ENCODE data around the gene ALOXE3. TPM values are rescaled to one million over a fixed set of nuclear protein-coding genes. Genes with fewer than 3 reads are reported as not detected.

Gene ALOXE3
- total and polyA plus RNA-seq, 2 of the 8 experiments (the other 6 are each of a cell fraction or from before 2014, with no cell fraction given) = 0.26 TPM; not detected in 1

DNA sequence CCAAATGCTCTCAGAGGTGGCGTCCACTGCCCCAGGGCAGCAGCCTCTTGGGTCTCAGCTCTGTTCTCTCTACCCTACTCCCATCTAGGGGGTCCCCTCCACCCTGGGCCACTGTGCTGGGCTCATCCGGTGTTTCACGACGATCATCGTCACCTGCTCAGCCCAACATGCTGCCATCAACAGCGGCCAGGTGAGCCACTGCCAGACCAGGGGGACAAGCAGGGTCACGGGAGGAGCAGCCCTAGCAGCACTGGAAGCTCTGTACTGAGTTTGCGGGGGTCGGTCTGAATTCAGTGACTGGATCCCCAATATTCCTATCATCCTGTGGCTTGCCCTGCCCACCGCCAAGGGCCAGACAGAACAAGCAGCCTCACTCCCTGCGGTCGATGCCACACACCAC lies 46.8 kb downstream of the ALOXE3 start:
- no peak for TF ChIP-seq CHD1 (IDR thresholded peaks at IDR 0.05; ENCODE audit: low read depth, low read length)
- no peak for TF ChIP-seq KDM1A (IDR thresholded peaks at IDR 0.05; ENCODE audit: borderline replicate concordance, low read length)
- no peak for TF ChIP-seq GABPA (IDR thresholded peaks at IDR 0.05; ENCODE audit: borderline replicate concordance, insufficient read depth, low read length)
- no peak for TF ChIP-seq BCL11A (IDR thresholded peaks at IDR 0.05; ENCODE audit: low read depth in 2 of 2, low read length in 2 of 2)
- no peak for TF ChIP-seq POLR2AphosphoS5 (IDR thresholded peaks at IDR 0.05; ENCODE audit: low read depth, low read length)
- TF ChIP-seq CBX8 (IDR thresholded peaks at IDR 0.05; ENCODE audit: borderline replicate concordance, low read depth, low read length) = no peak
- TF ChIP-seq KDM5A (IDR thresholded peaks at IDR 0.05; ENCODE audit: low read length) = no peak
- TF ChIP-seq EZH2 (IDR thresholded peaks at IDR 0.05; ENCODE audit: low read depth, low read length, severe bottlenecking) = no peak
- TF ChIP-seq NANOG (IDR thresholded peaks at IDR 0.05; ENCODE audit: insufficient read depth, low read depth, low read length, poor library complexity, severe bottlenecking) = no peak
- no peak for TF ChIP-seq HDAC6 (IDR thresholded peaks at IDR 0.05; ENCODE audit: low read depth, low read length)
- no peak for TF ChIP-seq POLR2A (IDR thresholded peaks at IDR 0.05; ENCODE audit: control extremely low read depth in 1 of 2, low read depth in 2 of 2, low read length in 2 of 2)
- TF ChIP-seq, protein P1, sequence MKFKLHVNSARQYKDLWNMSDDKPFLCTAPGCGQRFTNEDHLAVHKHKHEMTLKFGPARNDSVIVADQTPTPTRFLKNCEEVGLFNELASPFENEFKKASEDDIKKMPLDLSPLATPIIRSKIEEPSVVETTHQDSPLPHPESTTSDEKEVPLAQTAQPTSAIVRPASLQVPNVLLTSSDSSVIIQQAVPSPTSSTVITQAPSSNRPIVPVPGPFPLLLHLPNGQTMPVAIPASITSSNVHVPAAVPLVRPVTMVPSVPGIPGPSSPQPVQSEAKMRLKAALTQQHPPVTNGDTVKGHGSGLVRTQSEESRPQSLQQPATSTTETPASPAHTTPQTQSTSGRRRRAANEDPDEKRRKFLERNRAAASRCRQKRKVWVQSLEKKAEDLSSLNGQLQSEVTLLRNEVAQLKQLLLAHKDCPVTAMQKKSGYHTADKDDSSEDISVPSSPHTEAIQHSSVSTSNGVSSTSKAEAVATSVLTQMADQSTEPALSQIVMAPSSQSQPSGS (IDR thresholded peaks at IDR 0.05; ENCODE audit: low read length) = no peak
- Histone ChIP-seq H3K27me3 (replicated peaks in 1 of 4; ENCODE audit: control insufficient read depth in 3 of 4, extremely low read depth in 1 of 4, insufficient read depth in 3 of 4, low read length in 3 of 4) (peaks cover 39 to 78% (median 62%) of the 10 kb centered on the region in 4 experiments), H2BK20ac (ENCODE audit: low read length) (no peak overlapping the region), H3K56ac (replicated peaks; ENCODE audit: insufficient read length, low read depth, low read length) (no peak overlapping the region), H3K4ac (replicated peaks; ENCODE audit: insufficient read length, low read depth, low read length) (no peak overlapping the region), H3K4me1 (replicated peaks in 1 of 4; ENCODE audit: control insufficient read depth in 3 of 4, insufficient read depth in 4 of 4, low read length in 3 of 4) (peaks cover 0 to 28% (median 12%) of the 10 kb centered on the region in 4 experiments; a peak in 6 of 7 replicates), H3K18ac (ENCODE audit: extremely low read depth, low read length) (peak overlapping the region; percentile 60), H2AFZ (ENCODE audit: low read length) (no peak overlapping the region), H4K91ac (replicated peaks; ENCODE audit: insufficient read length, low read length) (no peak overlapping the region), H3K14ac (ENCODE audit: insufficient read length) (no peak overlapping the region), H4K20me1 (replicated peaks in 1 of 2; ENCODE audit: control insufficient read depth in 1 of 2, insufficient read depth in 2 of 2, low read length in 2 of 2) (peaks cover 3 to 10% of the 10 kb centered on the region in 2 experiments), H3K79me2 (ENCODE audit: control insufficient read depth in 1 of 2, insufficient read depth in 2 of 2, low read length in 2 of 2) (no peaks in the 10 kb centered on the region), H3K27ac (ENCODE audit: low read depth, low read length) (no peak overlapping the region), H2AK5ac (ENCODE audit: low read depth, low read length) (no peak overlapping the region), H2BK5ac (ENCODE audit: low read depth, low read length) (no peak overlapping the region), H3K9me3 (ENCODE audit: insufficient read depth in 2 of 2, low read depth in 1 of 2, low read length in 1 of 2) (no peaks in the 10 kb centered on the region), H2BK120ac (replicated peaks; ENCODE audit: low read depth, low read length) (no peak overlapping the region), H3K79me1 (ENCODE audit: low read depth, low read length) (no peaks in the 10 kb centered on the region; the same call in 1 of the 2 replicates), H4K5ac (ENCODE audit: insufficient read length, low read depth, low read length) (no peak overlapping the region), H3K4me2 (ENCODE audit: insufficient read depth in 1 of 2, low read depth in 2 of 2, low read length in 2 of 2) (peak overlapping the region in 1 of 2 experiments; percentile 99; a peak in 1 of 4 replicates), H4K8ac (ENCODE audit: extremely low read depth, insufficient read depth, low read length) (peak overlapping the region; percentile 47; the same call in 1 of the 2 replicates), H3K4me3 (ENCODE audit: extremely low read depth in 1 of 4, insufficient read depth in 2 of 4, low read depth in 3 of 4, low read length in 4 of 4) (no peak overlapping the region), H3K23ac (ENCODE audit: insufficient read length) (no peak overlapping the region), H2BK15ac (ENCODE audit: low read length) (0 out of 2 replicates have a peak overlapping the region, but pooled peaks have one; percentile 29), H3K9ac (replicated peaks in 1 of 4; ENCODE audit: extremely low read depth in 1 of 4, low read depth in 3 of 4, low read length in 3 of 4) (no peak overlapping the region), H3K36me3 (ENCODE audit: control insufficient read depth in 2 of 4, insufficient read depth in 4 of 4, low read length in 3 of 4) (no peaks in the 10 kb centered on the region), H3K23me2 (ENCODE audit: low read depth, low read length) (peaks cover 10% of the 10 kb centered on the region), H2BK12ac (ENCODE audit: low read depth, low read length) (no peak overlapping the region)
- POLR2A ChIA-PET (ENCODE audit: partially characterized antibody) = interaction anchor here (1.0 to 2.5 kb wide), 2 partner anchors 9 to 102 kb away, joined by 4 to 10 read pairs; no protein-coding TSS in a partner anchor
- DNase-seq (ENCODE audit: low read depth in 1 of 2, low spot score in 2 of 2) (no peak), FAIRE-seq (no peak)
- WGBS, 2 experiments (ENCODE audit: extremely low coverage in 1 of 2, insufficient coverage in 1 of 2, insufficient read length in 1 of 2, insufficient replicate concordance in 2 of 2, low coverage in 1 of 2, low lambda C conversion rate in 2 of 2, missing lambda C conversion rate in 1 of 2) = 91% methylated on average over 12 of the region's 12 CpGs; no CpG with 5 or more reads in 1 of the 2 experiments
- CTCF ChIA-PET (ENCODE audit: partially characterized antibody) = interaction anchor here (0.6 to 17.3 kb wide), 10 partner anchors 11 to 173 kb away, joined by 3 to 315 read pairs (median 6); partner anchors contain the start of genes ALOX12B and GUCY2D

All from H1 (cell line).